ENCODE data around the gene CTSF. TPM values are rescaled to one million over a fixed set of nuclear protein-coding genes. Genes with fewer than 3 reads are reported as not detected.

The CTSF gene
- total and polyA plus RNA-seq, 2 of the 13 experiments (the other 11 are each of a cell fraction or from before 2014, with no cell fraction given), result not detected

DNA sequence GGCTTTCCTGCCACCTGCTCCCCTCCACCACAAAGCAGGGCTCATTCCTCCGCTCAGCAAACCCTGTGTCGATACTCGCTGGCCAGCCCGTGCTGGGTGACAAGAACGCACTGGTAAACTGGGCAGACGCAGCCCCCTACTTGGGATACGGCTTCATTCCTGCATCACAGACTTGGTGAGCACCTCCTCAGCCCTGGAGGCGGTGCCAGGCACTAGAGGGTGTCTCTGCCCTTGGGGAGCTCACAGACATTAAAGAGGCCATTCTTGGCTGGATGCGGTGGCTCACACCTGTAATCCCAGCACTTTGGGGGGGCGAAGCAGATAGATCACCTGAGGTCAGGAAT, 28.6 kb downstream of the CTSF start:
- ATAC-seq, result no peak
- no peaks in the 10 kb centered on the region for H3K79me2 ChIP-seq (ENCODE audit: insufficient read depth, low read length)
- H3K9ac ChIP-seq (ENCODE audit: insufficient read depth, low read depth, low read length), result no peak overlapping the region
- H2AFZ ChIP-seq (ENCODE audit: low read length), result no peak overlapping the region
- H3K36me3 ChIP-seq (replicated peaks in 1 of 2; ENCODE audit: control insufficient read depth in 1 of 2, insufficient read depth in 2 of 2, low read length in 2 of 2), result 0 out of 5 replicates have a peak, but pooled peaks cover 0 to 3% of the 10 kb centered on the region in 2 experiments
- H3K4me2 ChIP-seq (ENCODE audit: low read depth, low read length), result no peak overlapping the region
- H3K27ac ChIP-seq (ENCODE audit: extremely low read length, insufficient read depth, low read length), result no peak overlapping the region
- no peaks in the 10 kb centered on the region for H4K20me1 ChIP-seq (ENCODE audit: insufficient read depth, low read length)
- no peaks in the 10 kb centered on the region for H3K27me3 ChIP-seq (ENCODE audit: control insufficient read depth in 1 of 2, insufficient read depth in 2 of 2, low read length in 2 of 2)
- BruUV-seq (replicated peaks), result no TSS peak
- no peaks in the 10 kb centered on the region for H3K9me3 ChIP-seq (ENCODE audit: low read length)
- TF ChIP-seq JUND (CRISPR knock-in tag; IDR thresholded peaks at IDR 0.05) (no peak), AGO1 (IDR thresholded peaks at IDR 0.05; ENCODE audit: low read depth, low read length, poor library complexity, severe bottlenecking) (peak; percentile 10)
- no peak overlapping the region for H3K4me3 ChIP-seq (replicated peaks in 1 of 3; ENCODE audit: insufficient read depth in 1 of 3, low read depth in 2 of 3, low read length in 3 of 3)
- intact Hi-C loops (cut with micrococcal nuclease; ENCODE audit: unreplicated experiment) (no loop called here), in situ Hi-C loops (cut with HindIII; ENCODE audit: extremely low pct_ligation_motif_present, low pct_unique_long_range_greater_than_20kb) (no loop called here)
- WGBS (ENCODE audit: low lambda C conversion rate), result 95% methylated on average over 9 of the region's 10 CpGs
- POLR2A ChIA-PET, result no interaction called here
- DNase-seq (ENCODE audit: low spot score), result no peak
- CTCF ChIA-PET (ENCODE audit: low intra/inter-chr PET ratio, low total read pairs), result no interaction called here
- FAIRE-seq, result no peak
- H3K4me1 ChIP-seq (ENCODE audit: insufficient read depth, low read length), result peaks cover 3% of the 10 kb centered on the region; the same call in 1 of the 2 replicates

- intact Hi-C loops (cut with micrococcal nuclease; ENCODE audit: unreplicated experiment), result no loop called here
- no peak overlapping the region for H3K4me2 ChIP-seq (ENCODE audit: low read depth, low read length)
- ATAC-seq (peak; percentile 13), FAIRE-seq (no peak), DNase-seq (ENCODE audit: low spot score) (no peak)
- in situ Hi-C loops (cut with HindIII; ENCODE audit: extremely low pct_ligation_motif_present, low pct_unique_long_range_greater_than_20kb), result no loop called here
- H3K36me3 ChIP-seq (replicated peaks in 1 of 2; ENCODE audit: control insufficient read depth in 1 of 2, insufficient read depth in 2 of 2, low read length in 2 of 2), result 0 out of 5 replicates have a peak, but pooled peaks cover 0 to 3% of the 10 kb centered on the region in 2 experiments
- H3K79me2 ChIP-seq (ENCODE audit: insufficient read depth, low read length), result no peaks in the 10 kb centered on the region
- H4K20me1 ChIP-seq (ENCODE audit: insufficient read depth, low read length), result no peaks in the 10 kb centered on the region
- POLR2A ChIA-PET, result no interaction called here
- no peaks in the 10 kb centered on the region for H3K4me1 ChIP-seq (ENCODE audit: insufficient read depth, low read length)
- H3K9me3 ChIP-seq (ENCODE audit: low read length), result no peaks in the 10 kb centered on the region
- H3K27me3 ChIP-seq (ENCODE audit: control insufficient read depth in 1 of 2, insufficient read depth in 2 of 2, low read length in 2 of 2), result no peaks in the 10 kb centered on the region
- no peak overlapping the region for H2AFZ ChIP-seq (ENCODE audit: low read length)
- CTCF ChIA-PET (ENCODE audit: low intra/inter-chr PET ratio, low total read pairs), result no interaction called here
- 100% methylated on average over 6 of the region's 16 CpGs for WGBS (ENCODE audit: low lambda C conversion rate)
- no TSS peak for BruUV-seq (replicated peaks)
- no peak for TF ChIP-seq ZNF121 (CRISPR knock-in tag; IDR thresholded peaks at IDR 0.05)
- TF ChIP-seq AGO2 (optimal IDR thresholded peaks at IDR 0.05; ENCODE audit: low read depth, low read length), result peak; percentile 73
- peak; percentile 44 for TF ChIP-seq AGO1 (IDR thresholded peaks at IDR 0.05; ENCODE audit: low read depth, low read length, poor library complexity, severe bottlenecking)
- TF ChIP-seq SATB2 (CRISPR knock-in tag; IDR thresholded peaks at IDR 0.05), result no peak
- H3K9ac ChIP-seq (ENCODE audit: insufficient read depth, low read depth, low read length), result no peak overlapping the region
- H3K4me3 ChIP-seq (replicated peaks in 1 of 3; ENCODE audit: insufficient read depth in 1 of 3, low read depth in 2 of 3, low read length in 3 of 3), result no peak overlapping the region
- H3K27ac ChIP-seq (ENCODE audit: extremely low read length, insufficient read depth, low read length), result no peak overlapping the region
Measured at GRCh38 chr11:66539170-66539869, 29.1 kb downstream of the CTSF start.
